ENCODE data around the gene PSENEN.

Gene PSENEN

DNA sequence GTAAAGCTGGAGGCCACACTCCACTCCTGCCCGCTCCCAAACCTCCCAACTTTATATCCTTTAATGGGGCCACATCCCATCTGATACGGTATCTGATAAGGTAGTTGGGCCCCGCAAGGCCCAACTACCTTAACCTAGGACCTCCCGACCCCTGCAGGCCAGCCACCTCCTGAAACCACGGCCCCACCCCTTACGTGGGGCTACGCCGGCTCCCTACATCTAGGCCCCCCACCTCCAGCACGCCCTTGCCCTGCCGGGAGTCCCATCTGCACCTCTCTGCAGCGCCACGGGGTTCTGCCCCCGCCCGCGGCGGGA is 5.4 kb upstream of the PSENEN start:
- Histone ChIP-seq H3K27me3 (ENCODE audit: control insufficient read depth, insufficient read depth, low read length) (no peaks in the 10 kb centered on the region), H3K36me3 (ENCODE audit: control insufficient read depth, insufficient read depth, low read length) (peaks cover 4% of the 10 kb centered on the region), H3K9me3 (ENCODE audit: control insufficient read depth, low read length) (no peaks in the 10 kb centered on the region), H3K4me3 (ENCODE audit: low read length) (peak overlapping the region; percentile 69), H3K9ac (ENCODE audit: low read length) (no peak overlapping the region), H3K4me1 (ENCODE audit: control insufficient read depth, insufficient read depth, low read length) (peaks cover 18% of the 10 kb centered on the region)

DNA sequence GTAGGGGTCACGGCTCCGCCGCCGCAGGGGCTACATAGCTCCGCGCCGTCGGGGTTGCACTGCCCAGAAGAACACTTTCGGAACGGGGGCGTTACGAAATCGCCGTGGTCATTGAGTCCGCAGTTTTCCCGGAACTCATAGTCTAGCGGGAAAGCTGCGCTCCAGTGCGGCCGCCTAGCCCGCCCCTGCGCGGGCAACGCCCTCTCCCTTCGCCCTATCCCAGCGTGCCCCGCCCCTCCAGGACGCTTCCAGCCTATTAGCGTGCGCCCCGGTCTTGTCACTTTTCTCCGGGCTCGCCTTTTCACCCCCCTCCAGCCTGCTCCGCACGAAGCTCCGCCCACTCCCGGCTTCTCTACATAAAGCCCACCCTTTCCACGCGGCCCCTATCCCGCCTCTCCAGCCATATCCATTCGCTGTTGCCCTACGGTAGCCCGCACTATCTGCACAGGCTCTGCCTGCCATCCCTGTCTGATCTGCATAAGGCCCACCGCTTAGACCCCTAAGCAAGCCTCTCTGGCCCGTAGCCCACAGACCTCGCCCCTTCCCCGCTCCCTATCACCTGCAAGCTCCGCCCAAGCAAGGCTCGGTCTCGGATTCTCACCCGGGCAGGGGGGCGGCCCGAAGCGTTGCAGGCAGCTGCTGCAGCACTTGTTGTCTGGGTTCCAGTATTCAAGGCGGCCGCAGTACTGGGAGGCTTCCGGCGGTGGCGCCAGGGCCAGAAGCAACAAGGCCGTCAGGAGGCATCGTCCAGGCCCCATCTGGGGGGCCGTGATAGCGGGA is 4.8 kb upstream of the PSENEN start:
- Histone ChIP-seq H3K9me3 (ENCODE audit: control insufficient read depth, low read length) (no peaks in the 10 kb centered on the region), H3K4me1 (ENCODE audit: control insufficient read depth, insufficient read depth, low read length) (peaks cover 18% of the 10 kb centered on the region), H3K36me3 (ENCODE audit: control insufficient read depth, insufficient read depth, low read length) (peaks cover 4% of the 10 kb centered on the region), H3K4me3 (ENCODE audit: low read length) (peak overlapping the region; percentile 69), H3K9ac (ENCODE audit: low read length) (peak overlapping the region; percentile 52), H3K27me3 (ENCODE audit: control insufficient read depth, insufficient read depth, low read length) (no peaks in the 10 kb centered on the region)

DNA sequence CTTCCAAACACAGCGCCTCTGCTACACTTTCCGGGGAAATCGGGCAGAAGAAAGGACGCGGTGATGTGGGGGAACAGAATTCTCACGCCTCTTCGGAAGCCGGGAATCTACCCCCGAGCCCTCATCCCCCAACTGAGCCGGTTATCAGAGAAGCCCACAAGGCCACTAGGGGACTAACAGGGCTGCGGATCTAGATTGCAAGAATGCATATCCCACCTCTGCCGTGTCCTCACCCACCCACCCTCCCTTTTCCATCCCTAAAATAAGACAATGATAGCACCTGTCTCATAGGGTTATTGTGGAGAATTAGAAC is 4.3 kb upstream of the PSENEN start:
- H3K4me1 ChIP-seq (ENCODE audit: control insufficient read depth, insufficient read depth, low read length): peaks cover 23% of the 10 kb centered on the region
- peak overlapping the region; percentile 69 for H3K4me3 ChIP-seq (ENCODE audit: low read length)
- no peaks in the 10 kb centered on the region for H3K27me3 ChIP-seq (ENCODE audit: control insufficient read depth, insufficient read depth, low read length)
- peak overlapping the region; percentile 52 for H3K9ac ChIP-seq (ENCODE audit: low read length)
- H3K9me3 ChIP-seq (ENCODE audit: control insufficient read depth, low read length): no peaks in the 10 kb centered on the region
- H3K36me3 ChIP-seq (ENCODE audit: control insufficient read depth, insufficient read depth, low read length): peaks cover 4% of the 10 kb centered on the region

DNA sequence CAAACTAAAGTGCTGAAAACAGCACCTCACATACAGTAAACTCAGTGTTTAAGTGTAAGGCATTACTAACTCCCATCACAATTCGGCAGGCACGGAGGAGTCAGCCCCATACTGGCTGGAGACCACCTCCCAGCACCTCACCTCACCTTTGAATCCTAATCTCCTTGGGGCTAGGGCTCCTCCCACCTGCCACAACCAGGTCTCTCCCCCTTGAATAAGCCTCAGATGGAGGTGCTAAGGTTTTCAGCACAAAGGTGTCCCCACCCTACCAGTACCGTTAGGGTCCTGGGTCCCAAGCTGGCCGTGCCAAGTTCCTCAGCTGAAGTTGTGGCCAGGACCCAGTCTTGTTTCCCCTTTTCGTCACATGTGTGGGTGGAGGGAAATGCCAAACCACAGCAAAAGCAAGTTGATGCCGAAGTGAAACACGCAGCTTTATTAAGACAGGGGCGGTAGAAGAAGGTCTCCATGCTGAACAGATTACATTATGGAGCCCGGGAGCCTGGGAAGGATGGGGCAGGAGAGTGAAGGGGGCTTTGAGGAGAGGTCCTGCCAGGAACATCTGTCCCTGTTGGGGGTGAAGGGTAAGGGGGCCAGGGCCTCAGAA is 3.2 kb upstream of the PSENEN start, which contains the start of gene IGFLR1:
Gene IGFLR1, minus strand, starts transcription at position 332 of the 604 bp plus-strand sequence. CDS start 1,272 bp downstream, outside the sequence.
- H3K9me3 ChIP-seq (ENCODE audit: control insufficient read depth, low read length): no peaks in the 10 kb centered on the region
- no peaks in the 10 kb centered on the region for H3K36me3 ChIP-seq (ENCODE audit: control insufficient read depth, insufficient read depth, low read length)
- H3K4me1 ChIP-seq (ENCODE audit: control insufficient read depth, insufficient read depth, low read length): peaks cover 27% of the 10 kb centered on the region
- H3K9ac ChIP-seq (ENCODE audit: low read length): no peak within 1 kb of the TSS
- H3K27me3 ChIP-seq (ENCODE audit: control insufficient read depth, insufficient read depth, low read length): no peaks in the 10 kb centered on the region
- no peak within 1 kb of the TSS for H3K4me3 ChIP-seq (ENCODE audit: low read length)

DNA sequence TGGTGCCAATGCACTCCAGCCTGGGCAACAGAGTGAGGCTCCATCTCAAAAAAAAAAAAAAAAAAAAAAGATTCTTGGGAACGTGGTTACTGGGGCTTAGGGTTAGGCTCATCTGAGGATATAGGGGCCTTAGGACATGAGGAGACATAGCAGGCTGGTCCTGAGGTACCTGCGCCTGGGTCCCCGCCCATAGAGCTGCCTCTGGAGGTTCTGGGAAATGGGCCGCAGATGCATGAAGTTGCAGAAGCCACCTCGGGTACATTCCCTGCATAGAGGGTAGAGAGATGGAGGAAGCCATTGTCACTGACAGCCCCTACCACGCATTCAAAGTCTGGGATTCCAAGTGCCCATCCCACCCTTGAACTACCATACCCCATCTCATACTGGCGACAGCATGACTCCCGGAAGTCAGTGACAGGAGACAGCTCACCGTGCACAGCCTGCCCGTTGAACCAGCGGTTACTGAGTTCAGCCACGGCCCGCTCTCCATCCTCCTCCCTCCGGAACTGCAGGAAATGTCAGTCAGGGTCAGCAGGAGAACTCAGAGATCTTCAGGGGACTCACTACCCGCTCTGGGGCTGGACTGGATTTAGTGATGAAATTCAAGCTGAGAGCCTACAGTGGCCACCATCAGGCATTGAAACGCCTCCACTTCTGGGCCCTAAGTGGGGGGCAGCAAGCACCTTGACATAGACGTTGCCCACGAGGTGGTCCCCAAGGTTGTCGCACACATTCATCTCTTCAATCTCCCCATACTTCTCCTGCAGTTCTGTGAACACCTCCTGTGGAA is 1.6 kb upstream of the PSENEN start:
- Histone ChIP-seq H3K4me1 (ENCODE audit: control insufficient read depth, insufficient read depth, low read length) (peaks cover 33% of the 10 kb centered on the region), H3K4me3 (ENCODE audit: low read length) (peak overlapping the region; percentile 26)

DNA sequence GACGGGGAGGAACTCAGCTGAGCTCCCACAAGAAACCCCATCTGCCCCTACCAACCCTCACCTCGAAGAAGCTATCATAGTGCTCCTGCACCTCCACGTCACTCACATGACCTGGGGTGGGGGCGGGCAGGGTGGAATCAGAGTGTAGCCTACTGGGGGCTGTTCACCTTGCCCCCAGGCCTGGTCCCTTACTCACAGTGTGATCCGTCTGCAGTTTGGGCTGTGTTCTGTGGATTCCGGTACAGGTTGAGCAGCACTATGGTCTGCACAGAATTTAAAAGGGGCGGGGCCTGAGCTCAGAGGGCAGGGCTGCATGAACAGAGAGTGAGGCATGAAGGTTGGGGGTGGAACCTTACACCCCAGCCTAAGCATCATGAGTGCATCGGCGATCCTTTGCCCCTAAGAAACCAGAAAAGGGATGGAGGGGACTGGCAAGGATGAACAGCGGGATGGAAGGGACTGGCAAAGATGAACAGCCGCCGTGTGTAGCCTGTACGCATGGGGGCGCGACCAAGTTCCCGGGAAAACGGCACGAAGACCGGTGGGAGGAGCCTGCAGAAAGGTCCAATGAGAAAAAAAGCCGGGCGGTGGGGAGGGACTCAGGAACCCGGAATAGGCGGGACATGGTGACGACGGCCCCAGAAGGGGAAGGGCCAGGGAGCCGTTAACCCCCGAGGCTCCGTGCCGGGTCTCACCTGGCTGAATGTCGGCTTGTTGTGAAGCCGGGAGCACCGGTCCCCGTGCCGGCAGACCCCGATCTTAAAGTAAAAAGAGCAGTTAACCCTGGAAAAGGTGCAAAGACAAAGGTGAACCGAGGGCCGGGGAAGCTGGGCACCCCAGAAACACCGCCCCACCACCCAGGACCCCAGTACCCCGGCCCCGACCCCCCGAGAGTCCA is 772 bp upstream of the PSENEN start:
- Histone ChIP-seq H3K36me3 (ENCODE audit: control insufficient read depth, insufficient read depth, low read length) (no peaks in the 10 kb centered on the region), H3K27me3 (ENCODE audit: control insufficient read depth, insufficient read depth, low read length) (no peaks in the 10 kb centered on the region), H3K9me3 (ENCODE audit: control insufficient read depth, low read length) (no peaks in the 10 kb centered on the region), H3K4me1 (ENCODE audit: control insufficient read depth, insufficient read depth, low read length) (peaks cover 37% of the 10 kb centered on the region), H3K9ac (ENCODE audit: low read length) (peak overlapping the region; percentile 96), H3K4me3 (ENCODE audit: low read length) (peak overlapping the region; percentile 26)

More for the DNA sequence above, 1.6 kb upstream of the PSENEN start:
- no peaks in the 10 kb centered on the region for H3K9me3 ChIP-seq (ENCODE audit: control insufficient read depth, low read length)
- no peak overlapping the region for H3K9ac ChIP-seq (ENCODE audit: low read length)
- H3K27me3 ChIP-seq (ENCODE audit: control insufficient read depth, insufficient read depth, low read length): no peaks in the 10 kb centered on the region
- no peaks in the 10 kb centered on the region for H3K36me3 ChIP-seq (ENCODE audit: control insufficient read depth, insufficient read depth, low read length)

DNA sequence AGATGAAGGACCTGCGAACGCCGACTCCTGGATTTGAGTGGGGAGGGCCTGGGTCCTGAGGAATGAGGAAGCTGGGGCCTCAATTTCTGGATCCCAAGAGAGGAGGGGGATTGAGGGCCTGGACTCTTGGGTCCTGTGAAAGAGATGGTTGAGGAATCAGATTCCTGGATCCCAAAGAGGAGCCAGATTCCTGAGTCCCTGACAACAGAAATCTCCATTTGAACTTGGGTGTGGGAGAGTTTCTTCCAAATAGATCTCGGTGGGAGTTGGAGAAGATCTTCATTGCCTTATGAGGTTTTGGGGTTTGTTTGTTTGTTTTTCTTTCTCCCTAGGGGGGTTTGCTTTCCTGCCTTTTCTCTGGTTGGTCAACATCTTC is 624 bp downstream of the PSENEN start:
- H3K4me1 ChIP-seq (ENCODE audit: control insufficient read depth, insufficient read depth, low read length): peaks cover 31% of the 10 kb centered on the region
- H3K36me3 ChIP-seq (ENCODE audit: control insufficient read depth, insufficient read depth, low read length): no peaks in the 10 kb centered on the region
- H3K27me3 ChIP-seq (ENCODE audit: control insufficient read depth, insufficient read depth, low read length): no peaks in the 10 kb centered on the region
- no peaks in the 10 kb centered on the region for H3K9me3 ChIP-seq (ENCODE audit: control insufficient read depth, low read length)
- peak overlapping the region; percentile 85 for H3K4me3 ChIP-seq (ENCODE audit: low read length)
- peak overlapping the region; percentile 96 for H3K9ac ChIP-seq (ENCODE audit: low read length)

DNA sequence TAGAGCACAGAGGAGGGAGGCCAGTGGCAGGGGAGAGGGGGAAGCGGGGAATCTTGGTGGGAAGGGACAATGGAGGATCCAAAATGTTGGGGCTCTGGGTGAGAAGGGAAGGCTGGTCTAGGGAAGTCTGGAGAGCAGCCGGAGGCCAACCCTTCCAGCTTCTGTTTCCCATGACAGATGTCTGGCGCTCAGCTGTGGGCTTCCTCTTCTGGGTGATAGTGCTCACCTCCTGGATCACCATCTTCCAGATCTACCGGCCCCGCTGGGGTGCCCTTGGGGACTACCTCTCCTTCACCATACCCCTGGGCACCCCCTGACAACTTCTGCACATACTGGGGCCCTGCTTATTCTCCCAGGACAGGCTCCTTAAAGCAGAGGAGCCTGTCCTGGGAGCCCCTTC is 1.1 kb downstream of the PSENEN start:
- H3K36me3 ChIP-seq (ENCODE audit: control insufficient read depth, insufficient read depth, low read length): no peaks in the 10 kb centered on the region
- H3K4me3 ChIP-seq (ENCODE audit: low read length): no peak overlapping the region
- H3K4me1 ChIP-seq (ENCODE audit: control insufficient read depth, insufficient read depth, low read length): peaks cover 31% of the 10 kb centered on the region
- no peaks in the 10 kb centered on the region for H3K27me3 ChIP-seq (ENCODE audit: control insufficient read depth, insufficient read depth, low read length)
- H3K9me3 ChIP-seq (ENCODE audit: control insufficient read depth, low read length): no peaks in the 10 kb centered on the region
- peak overlapping the region; percentile 96 for H3K9ac ChIP-seq (ENCODE audit: low read length)

DNA sequence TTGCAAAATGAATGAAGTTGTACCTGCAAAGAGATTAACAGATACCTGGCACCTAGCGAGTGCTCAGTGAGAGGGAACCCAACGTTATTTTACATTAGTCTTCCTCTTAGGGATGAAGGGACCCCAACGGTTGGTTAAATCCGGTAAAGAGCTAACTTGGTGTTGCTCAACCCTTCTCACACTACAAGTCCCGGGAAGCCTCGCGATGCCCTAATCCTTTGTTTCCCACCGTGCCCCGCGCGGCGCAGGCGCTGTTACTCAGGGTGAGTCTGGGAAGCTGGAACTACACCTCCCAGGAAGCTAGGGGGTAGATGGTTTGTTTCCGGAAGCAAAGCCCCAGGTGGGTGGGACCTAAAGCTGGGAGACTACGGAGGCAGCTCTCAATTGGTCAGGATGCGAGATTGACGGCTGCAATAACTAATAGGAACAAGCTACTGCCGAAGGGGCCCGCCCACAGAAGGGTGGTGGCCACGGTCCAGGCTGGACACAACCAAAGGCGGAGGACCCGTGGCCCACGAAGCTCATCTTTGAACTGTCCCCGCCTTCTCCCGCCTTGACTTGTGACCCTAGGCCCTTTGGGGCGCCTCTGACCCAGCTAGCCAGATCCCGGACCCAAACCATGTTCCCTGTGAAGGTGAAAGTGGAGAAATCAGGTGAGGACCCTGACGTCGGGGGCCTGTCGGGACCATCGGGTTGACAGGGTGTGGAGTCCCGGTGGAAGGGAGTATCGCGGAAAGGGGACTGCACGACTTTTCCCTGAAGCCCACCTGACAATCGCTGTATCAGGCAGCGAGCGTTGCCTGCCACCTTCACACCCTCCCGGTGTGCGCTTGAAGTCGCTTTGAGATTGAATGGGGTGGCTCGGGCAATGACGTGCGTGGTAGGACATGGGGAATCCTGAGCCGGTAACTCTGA is 2.9 kb downstream of the PSENEN start, which contains the start of gene LIN37:
Gene LIN37, plus strand, starts transcription at position 471 of the 915 bp plus-strand sequence. Its CDS starts 149 bp downstream, at position 620.
- peaks cover 9% of the 10 kb centered on the region for H3K36me3 ChIP-seq (ENCODE audit: control insufficient read depth, insufficient read depth, low read length)

DNA sequence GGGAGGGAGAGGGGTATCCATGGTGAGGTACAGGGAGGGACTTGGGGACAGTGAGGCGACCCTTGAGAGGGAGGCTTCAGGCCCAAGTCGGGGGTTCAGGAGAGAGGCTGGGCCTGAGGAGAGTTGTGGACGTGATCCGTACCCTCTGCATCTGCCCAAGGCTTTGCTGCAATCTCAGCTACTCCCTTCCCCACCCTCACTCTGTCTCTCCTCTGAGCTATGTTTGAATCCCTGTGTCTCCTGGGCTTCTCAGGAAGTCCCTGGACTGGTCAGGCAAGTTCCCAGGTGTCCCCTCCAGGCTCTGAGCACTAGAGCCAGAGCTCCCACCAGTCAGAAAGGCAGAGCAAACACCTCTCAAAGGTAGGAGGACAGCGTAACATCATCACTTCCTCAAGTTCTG is 4.7 kb downstream of the PSENEN start:
- peaks cover 2% of the 10 kb centered on the region for H3K27me3 ChIP-seq (ENCODE audit: control insufficient read depth, insufficient read depth, low read length)
- H3K4me1 ChIP-seq (ENCODE audit: control insufficient read depth, insufficient read depth, low read length): peaks cover 26% of the 10 kb centered on the region
- no peak overlapping the region for H3K9ac ChIP-seq (ENCODE audit: low read length)
- H3K36me3 ChIP-seq (ENCODE audit: control insufficient read depth, insufficient read depth, low read length): peaks cover 12% of the 10 kb centered on the region
- no peak overlapping the region for H3K4me3 ChIP-seq (ENCODE audit: low read length)
- H3K9me3 ChIP-seq (ENCODE audit: control insufficient read depth, low read length): no peaks in the 10 kb centered on the region

More for the DNA sequence above, 2.9 kb downstream of the PSENEN start, which contains the start of gene LIN37:
- Histone ChIP-seq H3K9ac (ENCODE audit: low read length) (peak within 1 kb of the TSS; percentile 93), H3K4me3 (ENCODE audit: low read length) (peak within 1 kb of the TSS; percentile 100), H3K27me3 (ENCODE audit: control insufficient read depth, insufficient read depth, low read length) (no peaks in the 10 kb centered on the region), H3K9me3 (ENCODE audit: control insufficient read depth, low read length) (no peaks in the 10 kb centered on the region), H3K4me1 (ENCODE audit: control insufficient read depth, insufficient read depth, low read length) (peaks cover 31% of the 10 kb centered on the region)
